Trophoblast cell (in vitro differentiated cells and primary cell): Measurements from ENCODE around the gene RAB5B.
"Not testable (repeated sequence)": the region's sequence is repeated elsewhere in the genome, so short reads cannot be mapped to it uniquely, and the experiment has no call there.

ENCODE experiments used
- DNase-seq, 2 donors: peaks; one replicate each; pipeline ENCODE4 v3.0.0-alpha.2; 2016
- H2AFZ ChIP-seq: 2 replicates; pipeline ENCODE4 v1.6.1; 2013; ENCODE audit warnings: low read length, moderate library complexity, mild to moderate bottlenecking; ENCODE audit not compliant: insufficient read depth, poor library complexity
- H2AK5ac ChIP-seq: 2 replicates; pipeline ENCODE4 v1.6.1; 2013; ENCODE audit warnings: mild to moderate bottlenecking, low read length
- H2BK120ac ChIP-seq: 2 replicates; pipeline ENCODE4 v1.6.1; 2013; ENCODE audit warnings: low read length, mild to moderate bottlenecking, moderate library complexity; ENCODE audit not compliant: insufficient read depth, poor library complexity
- H2BK12ac ChIP-seq: 2 replicates; pipeline ENCODE4 v1.6.1; 2013; ENCODE audit warnings: mild to moderate bottlenecking, low read length, moderate library complexity
- H2BK5ac ChIP-seq: 2 replicates; pipeline ENCODE4 v1.6.1; 2013; ENCODE audit warnings: low read length, low read depth, moderate library complexity, mild to moderate bottlenecking; ENCODE audit not compliant: poor library complexity
- H3K14ac ChIP-seq: 2 replicates; pipeline ENCODE4 v1.6.1; 2013; ENCODE audit warnings: mild to moderate bottlenecking, low read length
- H3K18ac ChIP-seq: 2 replicates; pipeline ENCODE4 v1.6.1; 2013; ENCODE audit warnings: mild to moderate bottlenecking, low read length
- H3K23ac ChIP-seq: 2 replicates; pipeline ENCODE4 v1.6.1; 2013; ENCODE audit warnings: low read length
- H3K27ac ChIP-seq: 2 replicates; pipeline ENCODE4 v1.5.1; 2013; ENCODE audit warnings: low read depth, mild to moderate bottlenecking, inconsistent platforms, low read length, moderate library complexity
- H3K27me3 ChIP-seq: 2 replicates; pipeline ENCODE4 v1.6.1; 2013; ENCODE audit warnings: inconsistent platforms, mild to moderate bottlenecking, low read length, moderate library complexity; ENCODE audit not compliant: insufficient read depth
- H3K36me3 ChIP-seq, 2 experiments: 1 replicate in 1 of 2; 2 replicates in 1 of 2; pipeline ENCODE4 v1.6.1; 2013; ENCODE audit warnings: low read length in 2 of 2, mild to moderate bottlenecking in 2 of 2, moderate library complexity in 1 of 2; ENCODE audit not compliant: insufficient read depth in 2 of 2, control insufficient read depth in 1 of 2
- H3K4ac ChIP-seq: 2 replicates; pipeline ENCODE4 v1.6.1; 2013; ENCODE audit warnings: low read depth, mild to moderate bottlenecking, low read length, moderate library complexity
- H3K4me1 ChIP-seq, 2 experiments: 1 replicate in 1 of 2; 2 replicates in 1 of 2; pipeline ENCODE4 v1.6.1; 2013; ENCODE audit warnings: low read length in 2 of 2, mild to moderate bottlenecking in 2 of 2, moderate library complexity in 1 of 2; ENCODE audit not compliant: insufficient read depth in 2 of 2, control insufficient read depth in 1 of 2
- H3K4me2 ChIP-seq: 2 replicates; pipeline ENCODE4 v1.6.1; 2013; ENCODE audit warnings: inconsistent platforms, mild to moderate bottlenecking, low read length, moderate library complexity
- H3K4me3 ChIP-seq: 2 replicates; pipeline ENCODE4 v1.5.1; 2013; ENCODE audit warnings: mild to moderate bottlenecking, low read depth, low read length, inconsistent platforms
- H3K79me1 ChIP-seq: one replicate; pipeline ENCODE4 v1.6.1; 2013; ENCODE audit warnings: low read length
- H3K79me2 ChIP-seq: 2 replicates; pipeline ENCODE4 v1.6.1; 2013; ENCODE audit warnings: low read length, mild to moderate bottlenecking; ENCODE audit not compliant: control insufficient read depth, insufficient read depth, poor library complexity
- H3K9ac ChIP-seq: 2 replicates; pipeline ENCODE4 v1.6.1; 2013; ENCODE audit warnings: mild to moderate bottlenecking, low read length
- H3K9me3 ChIP-seq: 2 replicates; pipeline ENCODE4 v1.6.1; 2013; ENCODE audit warnings: low read depth, mild to moderate bottlenecking, control low read depth, inconsistent platforms, low read length; ENCODE audit not compliant: insufficient read depth
- H4K12ac ChIP-seq: 2 replicates; pipeline ENCODE4 v1.6.1; 2013; ENCODE audit warnings: low read depth, mild to moderate bottlenecking, low read length, moderate library complexity
- H4K8ac ChIP-seq: 2 replicates; pipeline ENCODE4 v1.6.1; 2013; ENCODE audit warnings: low read depth, mild to moderate bottlenecking, low read length, moderate library complexity
- H4K91ac ChIP-seq: one replicate; pipeline ENCODE4 v1.6.1; 2013; ENCODE audit warnings: low read depth, mild to moderate bottlenecking, low read length, moderate library complexity
- WGBS: extraction: QIAGEN DNeasy Blood & Tissue Kit; methylation state at CpG from one replicate; pipeline ENCODE4 v1.1.7; 2013; ENCODE audit warnings: missing lambda C conversion rate; ENCODE audit not compliant: insufficient read length, insufficient coverage; ENCODE audit errors: extremely low coverage; 5-methylcytosine and 5-hydroxymethylcytosine counted together

RAB5B gene

GRCh38 chr12:55981882-55982281 lies 8.0 kb downstream of the RAB5B start:
- H3K18ac ChIP-seq, H2AFZ ChIP-seq, H4K12ac ChIP-seq, H3K27me3 ChIP-seq, H2BK12ac ChIP-seq, H3K4me2 ChIP-seq, H3K4me1 ChIP-seq, H3K79me1 ChIP-seq, H3K14ac ChIP-seq, H4K91ac ChIP-seq, H3K79me2 ChIP-seq, H3K9ac ChIP-seq, H4K8ac ChIP-seq, H3K27ac ChIP-seq, H3K9me3 ChIP-seq, H3K4ac ChIP-seq, H2BK5ac ChIP-seq, H2BK120ac ChIP-seq, H3K23ac ChIP-seq, H2AK5ac ChIP-seq, H3K4me3 ChIP-seq: not testable (repeated sequence)
- peaks cover 23 to 40% of the 10 kb centered on the region in 2 experiments for H3K36me3 ChIP-seq
- peak; percentile 69 to 70 for DNase-seq
- no CpG with 5 or more reads among the region's 5 CpGs for WGBS

- Histone ChIP-seq H3K9me3 (no peaks in the 10 kb centered on the region), H2BK5ac (no peak overlapping the region), H3K27ac (no peak overlapping the region), H3K79me2 (no peaks in the 10 kb centered on the region), H4K12ac (no peak overlapping the region), H3K4me3 (no peak overlapping the region), H3K18ac (no peak overlapping the region), H2AK5ac (no peak overlapping the region), H2AFZ (no peak overlapping the region), H3K79me1 (no peaks in the 10 kb centered on the region), H3K27me3 (no peaks in the 10 kb centered on the region), H3K4me1 (no peaks in the 10 kb centered on the region), H3K14ac (peak overlapping the region; percentile 64), H4K8ac (no peak overlapping the region), H2BK12ac (no peak overlapping the region), H4K91ac (no peak overlapping the region), H3K36me3 (peaks cover 29 to 46% of the 10 kb centered on the region in 2 experiments), H3K4me2 (no peak overlapping the region), H3K23ac (no peak overlapping the region), H2BK120ac (no peak overlapping the region), H3K9ac (no peak overlapping the region), H3K4ac (peak overlapping the region; percentile 96)
- no CpG with 5 or more reads among the region's 3 CpGs for WGBS
- DNase-seq, result no peak
Observed at GRCh38 chr12:55982319-55982936, 8.6 kb downstream of the RAB5B start.

- no peak overlapping the region for H2AK5ac ChIP-seq
- no peaks in the 10 kb centered on the region for H3K79me1 ChIP-seq
- no peak overlapping the region for H4K8ac ChIP-seq
- no peak overlapping the region for H3K23ac ChIP-seq
- H3K4me2 ChIP-seq, result no peak overlapping the region
- no peak for DNase-seq
- H2AFZ ChIP-seq, result no peak overlapping the region
- H3K36me3 ChIP-seq, result peaks cover 36 to 46% of the 10 kb centered on the region in 2 experiments
- no peaks in the 10 kb centered on the region for H3K79me2 ChIP-seq
- H3K27ac ChIP-seq, result no peak overlapping the region
- no peak overlapping the region for H3K14ac ChIP-seq
- H2BK12ac ChIP-seq, result no peak overlapping the region
- no peak overlapping the region for H3K9ac ChIP-seq
- H3K4me1 ChIP-seq, result no peaks in the 10 kb centered on the region
- H3K4ac ChIP-seq, result no peak overlapping the region
- WGBS, result no CpG with 5 or more reads among the region's 4 CpGs
- H3K4me3 ChIP-seq, result no peak overlapping the region
- no peaks in the 10 kb centered on the region for H3K27me3 ChIP-seq
- H2BK5ac ChIP-seq, result no peak overlapping the region
- no peak overlapping the region for H4K12ac ChIP-seq
- H2BK120ac ChIP-seq, result no peak overlapping the region
- no peaks in the 10 kb centered on the region for H3K9me3 ChIP-seq
- no peak overlapping the region for H4K91ac ChIP-seq
- no peak overlapping the region for H3K18ac ChIP-seq
Observed at GRCh38 chr12:55983232-55983842, 9.5 kb downstream of the RAB5B start.

- peaks cover 49 to 57% of the 10 kb centered on the region in 2 experiments for H3K36me3 ChIP-seq
- H3K18ac ChIP-seq, result no peak overlapping the region
Observed at GRCh38 chr12:55984861-55985260, 11.0 kb downstream of the RAB5B start.

More at GRCh38 chr12:55984861-55985260, 11.0 kb downstream of the RAB5B start:
- Histone ChIP-seq H4K12ac (no peak overlapping the region), H2BK5ac (no peak overlapping the region), H2BK12ac (no peak overlapping the region), H3K79me2 (no peaks in the 10 kb centered on the region), H2AFZ (no peak overlapping the region), H3K79me1 (no peaks in the 10 kb centered on the region), H2AK5ac (no peak overlapping the region), H3K14ac (no peak overlapping the region), H3K4me2 (no peak overlapping the region), H3K27ac (no peak overlapping the region), H3K4me3 (no peak overlapping the region), H3K23ac (no peak overlapping the region), H3K4ac (no peak overlapping the region), H4K8ac (no peak overlapping the region), H2BK120ac (no peak overlapping the region), H3K9ac (no peak overlapping the region), H3K9me3 (no peaks in the 10 kb centered on the region), H3K27me3 (no peaks in the 10 kb centered on the region), H4K91ac (no peak overlapping the region), H3K4me1 (no peaks in the 10 kb centered on the region)
- WGBS, result no CpG with 5 or more reads among the region's 2 CpGs
- DNase-seq, result no peak
